GM19035 (cell line): Measurements from ENCODE around the gene SCAMP4.
"Not testable (repeated sequence)": the region's sequence is repeated elsewhere in the genome, so short reads cannot be mapped to it uniquely, and the experiment has no call there.

Experiments
- ATAC-seq: cut with Tn5 transposase; IDR thresholded peaks from one replicate; pipeline ENCODE4 v1.9.1; 2021; ENCODE audit not compliant: unreplicated experiment

Gene SCAMP4

DNA sequence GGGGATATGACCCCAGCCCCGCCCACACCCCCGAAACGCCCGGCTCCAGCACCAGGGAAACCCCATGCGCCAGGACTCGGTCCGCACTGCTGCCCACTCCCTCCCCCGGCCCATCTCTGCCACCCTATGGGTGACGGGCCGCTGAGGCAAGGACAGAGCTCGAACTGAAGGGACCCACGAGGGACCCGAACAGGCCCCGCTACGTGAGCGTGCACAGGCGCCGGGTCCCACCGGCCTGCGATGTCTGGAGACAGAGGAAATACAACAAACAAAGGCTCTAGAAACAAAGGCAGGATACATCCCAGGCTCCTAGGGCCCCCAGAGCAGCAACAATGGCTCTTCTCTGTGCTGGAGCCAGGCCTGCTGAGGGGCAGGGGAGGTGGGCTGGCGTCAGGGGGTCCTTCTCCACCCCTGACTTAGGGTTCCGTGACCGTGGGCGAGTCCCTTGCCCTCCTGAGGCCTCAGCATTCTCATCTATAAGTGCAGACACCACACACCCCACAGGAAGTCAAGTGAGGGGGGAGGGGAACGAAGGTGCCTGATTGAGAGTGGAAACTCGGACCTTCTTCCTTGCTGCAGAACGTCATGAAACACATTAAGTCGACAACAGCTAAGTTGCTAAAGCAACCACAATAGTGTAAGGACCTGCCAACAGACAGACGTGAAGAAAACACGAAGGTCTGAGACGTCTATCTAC is 23.0 kb upstream of the SCAMP4 start:
- no peak for ATAC-seq

DNA sequence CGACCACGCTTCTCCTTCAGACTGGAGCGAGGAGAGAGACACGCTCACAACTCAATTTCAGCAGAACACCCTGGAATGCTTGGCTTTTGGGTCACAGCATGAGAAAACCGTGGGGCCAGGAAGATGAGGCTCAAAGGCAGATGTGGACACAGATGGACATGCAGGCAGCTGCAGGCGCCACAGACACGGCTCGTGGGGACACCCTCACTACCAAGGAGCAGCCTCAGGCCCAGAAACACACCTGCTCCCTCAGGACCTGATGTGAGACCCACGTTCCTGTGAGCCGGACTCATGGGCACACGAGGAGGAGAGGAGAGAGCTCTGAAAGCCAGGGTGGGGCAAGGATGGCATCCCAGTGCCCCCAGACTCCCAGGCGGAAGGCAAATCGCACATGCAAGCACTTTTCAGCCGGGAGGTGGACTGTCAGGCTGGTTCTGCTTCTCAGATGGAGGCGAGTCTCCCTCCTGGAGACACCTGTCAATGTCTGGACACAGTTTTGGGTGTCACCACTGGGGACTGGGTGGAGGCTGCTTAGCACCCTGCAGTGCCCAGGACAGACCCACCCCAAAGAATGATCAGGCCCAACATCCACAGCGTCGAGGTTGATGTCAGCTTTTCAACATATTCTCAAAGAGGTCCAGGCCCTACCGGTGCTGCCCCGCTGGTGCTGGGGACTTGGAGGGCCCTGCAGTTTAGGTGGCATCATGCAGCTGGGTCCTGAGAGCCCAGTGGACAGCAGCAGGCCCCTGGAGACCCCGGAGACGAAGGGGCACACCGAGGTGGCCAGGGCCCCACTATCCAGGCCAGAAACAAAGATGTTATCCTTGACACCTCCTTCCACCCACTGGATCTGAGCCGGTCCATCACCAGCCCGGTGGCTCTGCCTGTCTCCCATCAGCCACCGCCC is 22.2 kb upstream of the SCAMP4 start:
- no peak for ATAC-seq

DNA sequence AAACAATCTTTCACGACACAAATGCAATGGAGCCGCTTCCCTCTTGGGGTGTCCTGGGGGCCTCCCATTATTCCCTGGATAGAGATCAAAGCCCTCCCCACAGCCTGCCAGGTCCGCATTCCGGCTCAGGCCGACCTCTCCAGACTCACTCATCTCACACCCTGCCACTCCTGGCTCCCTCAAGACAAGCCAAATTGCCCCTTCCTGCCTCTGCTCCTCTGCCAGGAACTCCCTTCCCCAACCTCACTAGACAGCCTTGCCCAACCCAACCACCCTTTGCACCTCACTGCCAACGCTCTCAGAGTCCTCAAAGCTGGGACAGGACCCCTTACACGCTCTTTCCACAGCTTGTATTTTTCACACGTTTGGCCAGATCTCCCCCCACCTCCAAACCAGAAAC is 21.4 kb upstream of the SCAMP4 start:
- ATAC-seq = no peak

- no peak for ATAC-seq
These were observed 20.9 kb upstream of the SCAMP4 start for GRCh38 chr19:1884291-1884718.

DNA sequence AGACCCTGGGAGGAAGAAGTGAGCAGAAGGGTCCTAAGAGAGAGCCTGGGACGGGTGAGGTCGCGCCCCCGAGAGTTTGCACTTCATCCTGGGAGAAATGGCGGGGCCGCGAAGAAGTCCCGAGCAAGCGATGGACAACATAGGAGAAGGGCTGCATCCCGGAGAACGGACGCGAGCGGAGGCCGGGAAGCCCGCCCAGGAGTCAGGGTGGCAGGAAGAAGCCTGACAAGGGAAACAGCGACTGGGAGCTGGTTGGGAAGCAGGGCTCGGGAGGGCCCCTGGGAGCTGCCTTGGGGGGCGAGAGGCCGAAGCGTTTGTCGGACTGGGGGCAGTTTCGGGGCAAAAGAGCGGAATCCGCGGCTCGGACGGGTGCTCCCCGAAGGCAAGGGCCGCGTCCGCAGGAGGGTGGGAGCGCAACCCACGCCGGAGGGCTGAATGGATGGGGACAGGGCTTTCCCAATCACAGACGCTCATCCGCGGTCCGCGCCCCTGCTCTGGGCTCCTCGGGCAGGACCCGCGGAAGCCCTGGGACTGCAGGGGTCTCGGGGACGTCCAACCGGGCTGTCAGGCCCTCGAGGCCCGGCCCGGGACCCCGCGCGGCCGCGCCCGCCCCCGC is 20.4 kb upstream of the SCAMP4 start:
- peak; percentile 21 for ATAC-seq

GRCh38 chr19:1885398-1886119 is 19.6 kb upstream of the SCAMP4 start, which contains the start of gene ABHD17A:
ABHD17A (minus strand) TSS chr19:1885496; CDS start chr19:1881566, 3,930 bp downstream.
- ATAC-seq = peak; percentile 79

DNA sequence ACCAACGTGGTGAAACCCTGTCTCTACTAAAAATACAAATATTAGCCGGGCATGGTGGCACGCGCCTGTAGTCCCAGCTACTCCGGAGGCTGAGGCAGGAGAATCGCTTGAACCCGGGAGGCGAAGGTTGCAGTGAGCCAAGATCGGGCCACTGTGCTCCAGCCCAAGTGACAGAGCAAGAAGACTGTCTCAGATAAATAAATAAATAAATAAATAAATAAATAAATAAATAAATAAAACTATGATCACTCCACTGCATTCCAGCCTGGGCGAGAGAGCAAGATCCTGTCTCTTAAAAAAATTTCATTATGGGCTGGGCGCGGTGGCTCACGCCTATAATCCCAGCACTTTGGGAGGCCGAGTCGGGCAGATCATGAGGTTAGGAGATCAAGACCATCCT is 18.8 kb upstream of the SCAMP4 start:
- ATAC-seq = not testable (repeated sequence)

GRCh38 chr19:1888385-1888784 is 16.8 kb upstream of the SCAMP4 start:
- no peak for ATAC-seq

DNA sequence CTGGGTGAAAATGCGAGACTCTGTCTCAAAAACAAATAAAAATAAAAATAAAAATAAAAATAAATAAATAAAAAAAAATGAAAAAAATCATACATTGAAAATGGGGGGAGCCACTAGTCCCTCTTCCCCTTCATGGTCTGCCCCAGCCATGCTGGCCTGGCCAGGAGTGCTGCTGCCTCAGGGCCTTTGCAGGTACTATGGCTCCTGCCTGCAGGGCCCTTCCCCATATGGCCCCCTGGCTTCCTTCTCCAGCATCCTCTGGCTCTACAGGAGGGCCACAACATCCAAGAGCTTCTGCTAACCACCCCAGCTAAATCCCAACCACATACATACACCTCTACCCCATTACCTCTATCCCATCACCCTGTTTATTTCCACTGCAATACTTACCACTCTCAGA is 15.3 kb upstream of the SCAMP4 start:
- no peak for ATAC-seq

DNA sequence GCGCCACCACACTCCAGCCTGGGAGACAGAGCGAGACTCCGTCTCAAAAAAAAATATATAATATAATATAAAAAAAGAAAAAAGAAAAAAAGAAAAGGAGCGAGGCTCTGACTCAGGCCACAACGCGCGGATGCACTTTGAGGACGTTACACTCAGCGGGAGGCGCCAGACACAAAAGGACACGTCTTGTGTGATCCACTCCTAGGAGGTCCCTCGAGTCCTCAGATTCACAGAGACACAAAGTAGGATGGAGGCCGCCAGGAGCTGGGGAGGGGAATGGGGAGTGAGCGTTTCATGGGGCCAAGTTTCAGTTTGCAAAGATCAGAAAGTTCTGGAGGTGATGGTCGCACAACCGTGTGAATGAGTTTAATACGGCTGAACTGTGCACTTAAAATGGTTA is 11.4 kb upstream of the SCAMP4 start:
- no peak for ATAC-seq

DNA sequence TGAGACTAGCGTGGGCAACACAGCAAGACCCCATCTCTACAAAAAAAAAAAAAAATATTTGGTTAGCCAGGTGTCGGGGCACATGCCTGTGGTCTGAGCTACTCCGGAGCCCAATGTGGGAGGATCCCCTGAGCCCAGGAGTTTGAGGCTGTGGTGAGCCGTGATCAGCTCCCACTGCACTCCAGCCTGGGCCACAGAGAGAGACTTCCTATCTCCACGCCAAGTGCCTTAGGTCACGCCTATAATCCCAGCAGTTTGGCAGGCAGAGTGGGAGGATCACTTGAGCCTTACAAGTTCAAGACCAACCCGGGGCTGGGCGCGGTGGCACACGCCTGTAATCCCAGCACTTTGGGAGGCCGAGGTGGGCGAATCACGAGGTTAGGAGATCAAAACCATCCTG is 8.7 kb upstream of the SCAMP4 start:
- no peak for ATAC-seq

DNA sequence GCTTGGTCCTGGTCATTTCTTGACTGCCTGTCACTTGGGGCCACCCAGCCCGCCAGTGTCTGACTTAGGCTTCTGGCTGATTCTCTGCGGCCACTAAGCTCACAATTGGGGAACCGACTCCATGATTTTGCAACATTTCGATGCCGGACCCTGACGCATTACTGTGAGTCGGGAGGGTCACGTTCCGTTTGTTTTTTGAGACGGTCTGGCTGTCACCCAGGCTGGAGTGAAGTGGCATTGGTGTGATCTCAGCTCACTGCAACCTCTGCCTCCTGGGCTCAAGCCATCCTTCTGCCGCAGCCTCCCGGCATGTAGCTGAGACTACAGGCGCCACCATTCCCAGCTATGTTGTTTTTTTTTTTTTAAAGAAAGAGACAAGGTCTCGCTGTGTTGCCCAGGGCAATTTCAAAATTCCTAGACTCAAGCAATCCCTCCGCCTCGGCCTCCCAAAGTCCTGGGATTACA is 3.2 kb upstream of the SCAMP4 start:
- no peak for ATAC-seq

DNA sequence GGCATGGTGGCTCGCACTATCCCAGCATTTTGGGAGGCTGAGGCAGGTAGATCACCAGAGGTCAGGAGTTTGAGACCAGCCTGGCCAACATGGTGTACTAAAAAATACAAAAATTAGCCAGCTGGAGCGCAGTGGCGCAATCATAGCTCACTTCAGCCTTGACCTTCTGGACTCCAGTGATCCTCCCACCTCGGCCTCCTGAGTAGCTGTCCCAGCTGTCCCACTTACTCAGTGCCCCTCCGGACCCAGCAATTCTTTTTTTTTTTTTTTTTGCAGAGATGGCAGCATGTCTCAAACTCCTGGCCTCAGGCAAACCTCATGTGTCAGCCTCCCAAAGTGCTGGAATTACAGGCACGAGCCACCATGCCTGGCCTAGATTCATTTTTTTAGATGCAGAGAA is 2.3 kb upstream of the SCAMP4 start:
- ATAC-seq = no peak

- ATAC-seq = no peak
These were observed 414 bp upstream of the SCAMP4 start for GRCh38 chr19:1904860-1905109.

DNA sequence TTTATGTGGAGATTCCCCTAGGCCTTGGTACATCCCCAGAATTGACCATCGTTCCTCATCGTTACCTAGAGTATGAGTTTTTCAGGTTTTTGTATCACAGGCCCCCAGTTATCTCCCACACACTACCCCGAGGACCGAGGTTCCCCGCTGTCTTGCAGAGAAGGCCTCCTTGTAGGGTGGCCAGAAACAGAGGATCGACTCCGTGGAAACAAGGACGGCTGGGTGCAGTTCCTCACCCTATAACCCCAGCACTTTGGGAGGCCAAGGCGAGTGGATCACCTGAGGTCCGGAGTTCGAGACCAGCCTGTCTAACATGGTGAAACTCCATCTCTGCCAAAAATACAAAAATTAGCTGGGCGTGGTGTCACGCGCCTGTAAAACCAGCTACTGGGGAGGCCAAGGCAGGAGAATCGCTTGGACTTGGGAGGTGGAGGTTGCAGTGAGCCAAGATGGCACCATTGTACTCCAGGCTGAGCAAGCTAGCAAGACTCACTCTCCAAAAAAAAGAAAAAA is 720 bp downstream of the SCAMP4 start:
- ATAC-seq = no peak

DNA sequence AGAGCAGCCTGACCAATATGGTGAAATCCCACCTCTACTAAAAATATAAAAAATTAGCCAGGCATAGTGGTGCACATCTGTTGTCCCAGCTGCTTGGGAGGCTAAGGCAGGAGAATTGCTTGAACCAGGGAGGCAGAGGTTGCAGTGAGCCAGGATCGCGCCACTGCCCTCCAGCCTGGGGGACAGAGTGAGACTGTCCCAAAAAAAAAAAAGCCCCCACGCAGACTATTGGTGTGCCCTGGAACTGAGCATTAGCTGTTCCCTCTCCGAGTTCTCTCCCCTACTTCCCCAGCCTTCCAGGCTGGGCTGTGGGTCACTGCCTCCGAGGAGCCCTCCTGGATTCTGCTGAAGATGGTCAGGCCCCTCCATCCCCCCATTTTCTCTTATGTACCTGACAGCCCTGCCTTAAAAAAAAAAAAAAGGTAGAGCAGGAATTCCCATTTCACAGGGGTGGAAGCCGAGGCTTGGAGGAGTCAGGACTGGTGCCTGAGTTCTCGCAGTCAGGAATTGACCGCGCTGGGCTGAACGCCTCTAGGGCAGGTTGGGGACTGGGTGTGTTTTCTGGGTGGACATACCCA is 1.9 kb downstream of the SCAMP4 start:
- ATAC-seq = no peak

DNA sequence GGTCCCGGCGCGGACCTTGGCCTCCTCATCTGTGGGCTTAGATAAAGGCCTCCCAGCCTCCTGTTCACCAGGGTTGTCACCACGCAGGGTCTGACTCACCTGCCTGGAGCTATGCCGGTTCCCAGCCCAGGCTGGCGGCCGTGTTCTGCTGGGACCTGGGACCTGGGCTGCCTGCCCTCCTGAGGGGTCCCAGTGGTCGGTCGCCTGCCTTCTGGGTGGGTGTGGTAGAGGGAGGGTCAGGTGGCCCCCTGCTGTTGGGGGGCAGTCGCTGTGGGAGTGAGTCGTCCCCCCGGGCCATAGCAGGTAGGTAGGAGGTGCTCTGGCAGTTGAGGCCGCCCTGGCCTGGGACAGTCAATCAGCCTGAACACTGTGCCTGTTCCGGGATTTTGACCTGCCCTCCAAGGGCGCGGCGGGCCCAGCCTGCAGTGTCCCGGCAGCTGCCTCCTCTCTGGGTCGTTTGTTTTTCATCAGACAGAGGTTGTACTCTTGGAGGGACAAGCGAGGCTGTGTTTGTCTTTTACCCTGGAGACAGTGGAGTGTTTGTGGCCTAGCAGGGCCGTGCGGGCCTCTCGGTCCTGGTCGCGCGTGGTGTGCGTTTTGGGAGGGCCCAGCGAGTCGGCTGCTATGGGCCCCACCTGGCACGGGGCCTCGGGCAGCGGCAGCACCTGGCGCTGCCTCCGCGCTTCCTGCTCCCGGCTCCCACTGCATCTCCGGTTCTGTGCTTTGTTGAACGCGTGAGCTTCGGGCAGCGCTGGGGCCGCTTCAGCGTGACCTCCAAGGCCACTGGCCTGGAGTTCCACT is 2.6 kb downstream of the SCAMP4 start:
- ATAC-seq = no peak

GRCh38 chr19:1908364-1908678 is 3.1 kb downstream of the SCAMP4 start:
- ATAC-seq = no peak

GRCh38 chr19:1909761-1910080 is 4.5 kb downstream of the SCAMP4 start:
- ATAC-seq = no peak

DNA sequence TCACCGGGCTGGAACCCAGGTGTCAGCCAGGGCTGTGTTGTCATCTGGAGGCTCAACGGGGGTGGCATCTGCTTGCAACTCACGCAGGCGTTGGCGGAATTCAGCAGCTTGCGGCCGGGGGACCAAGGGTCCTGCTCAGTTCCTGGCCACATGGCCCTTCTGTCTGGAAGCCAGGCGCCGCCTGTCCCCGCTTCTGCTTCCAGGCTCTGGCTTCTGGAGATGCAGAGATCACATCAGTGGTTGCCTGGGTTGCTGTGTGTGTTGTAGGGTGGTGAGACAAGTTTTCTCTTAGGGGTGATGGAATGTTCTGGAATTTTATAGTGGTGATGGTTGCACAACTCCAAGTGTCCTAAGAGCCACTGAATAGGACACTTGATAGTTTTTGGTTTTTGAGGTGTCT is 5.0 kb downstream of the SCAMP4 start:
- no peak for ATAC-seq
